ENCODE measurements around the gene TRABD. TPM values are rescaled to one million over a fixed set of nuclear protein-coding genes. Genes with fewer than 3 reads are reported as not detected.

The TRABD gene
- total RNA-seq, 4 donors from 2014 or later, result 39.3 to 55.1 (median 45.8) TPM

DNA sequence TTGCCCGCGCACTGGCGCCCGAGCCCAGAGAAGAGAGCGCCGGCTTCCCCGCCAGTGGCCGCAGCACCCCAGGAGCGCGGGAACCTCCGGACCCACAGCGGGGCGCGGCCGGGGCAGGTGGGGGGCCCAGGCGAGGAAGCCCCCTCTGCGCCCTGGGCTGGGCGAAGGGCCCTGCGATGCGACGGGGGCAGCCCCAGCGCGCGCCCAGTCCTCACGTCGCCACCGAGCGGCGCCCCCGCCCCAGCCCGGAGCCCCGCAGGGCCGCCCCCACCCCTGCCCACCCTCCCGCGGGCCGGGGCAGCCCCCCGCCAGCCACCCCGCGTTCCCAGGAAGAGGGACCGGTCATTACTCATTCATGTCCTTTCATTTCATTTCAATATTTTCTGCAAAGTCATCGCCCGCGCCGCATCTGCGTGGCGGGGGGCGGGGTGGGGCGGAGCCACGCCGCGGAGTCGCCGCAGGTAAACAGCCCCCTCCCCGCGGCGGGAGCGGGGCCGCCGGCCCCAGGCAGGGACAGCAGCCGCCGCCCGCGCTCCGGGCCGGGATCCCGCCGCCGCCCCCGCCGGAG is 15.9 kb upstream of the TRABD start:
- Histone ChIP-seq H3K27ac (peak overlapping the region in 3 of 4 donors; percentile 30 to 54 (median 44)), H3K9me3 (no peaks in the 10 kb centered on the region), H3K27me3 (peaks cover 0 to 65% (median 2%) of the 10 kb centered on the region in 4 donors), H3K4me3 (peak overlapping the region; percentile 47 to 84 (median 57)), H3K36me3 (no peaks in the 10 kb centered on the region), H3K4me1 (peaks cover 3 to 28% (median 23%) of the 10 kb centered on the region in 3 donors)
- no peak for DNase-seq
- TF ChIP-seq POLR2A (IDR thresholded peaks at IDR 0.05), result no peak
- TF ChIP-seq, protein P1, sequence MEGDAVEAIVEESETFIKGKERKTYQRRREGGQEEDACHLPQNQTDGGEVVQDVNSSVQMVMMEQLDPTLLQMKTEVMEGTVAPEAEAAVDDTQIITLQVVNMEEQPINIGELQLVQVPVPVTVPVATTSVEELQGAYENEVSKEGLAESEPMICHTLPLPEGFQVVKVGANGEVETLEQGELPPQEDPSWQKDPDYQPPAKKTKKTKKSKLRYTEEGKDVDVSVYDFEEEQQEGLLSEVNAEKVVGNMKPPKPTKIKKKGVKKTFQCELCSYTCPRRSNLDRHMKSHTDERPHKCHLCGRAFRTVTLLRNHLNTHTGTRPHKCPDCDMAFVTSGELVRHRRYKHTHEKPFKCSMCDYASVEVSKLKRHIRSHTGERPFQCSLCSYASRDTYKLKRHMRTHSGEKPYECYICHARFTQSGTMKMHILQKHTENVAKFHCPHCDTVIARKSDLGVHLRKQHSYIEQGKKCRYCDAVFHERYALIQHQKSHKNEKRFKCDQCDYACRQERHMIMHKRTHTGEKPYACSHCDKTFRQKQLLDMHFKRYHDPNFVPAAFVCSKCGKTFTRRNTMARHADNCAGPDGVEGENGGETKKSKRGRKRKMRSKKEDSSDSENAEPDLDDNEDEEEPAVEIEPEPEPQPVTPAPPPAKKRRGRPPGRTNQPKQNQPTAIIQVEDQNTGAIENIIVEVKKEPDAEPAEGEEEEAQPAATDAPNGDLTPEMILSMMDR (IDR thresholded peaks at IDR 0.05), result no peak
- WGBS, 2 donors, result no CpG with 5 or more reads among the region's 70 CpGs
- intact Hi-C loops (cut with DNase I), result no loop called here

DNA sequence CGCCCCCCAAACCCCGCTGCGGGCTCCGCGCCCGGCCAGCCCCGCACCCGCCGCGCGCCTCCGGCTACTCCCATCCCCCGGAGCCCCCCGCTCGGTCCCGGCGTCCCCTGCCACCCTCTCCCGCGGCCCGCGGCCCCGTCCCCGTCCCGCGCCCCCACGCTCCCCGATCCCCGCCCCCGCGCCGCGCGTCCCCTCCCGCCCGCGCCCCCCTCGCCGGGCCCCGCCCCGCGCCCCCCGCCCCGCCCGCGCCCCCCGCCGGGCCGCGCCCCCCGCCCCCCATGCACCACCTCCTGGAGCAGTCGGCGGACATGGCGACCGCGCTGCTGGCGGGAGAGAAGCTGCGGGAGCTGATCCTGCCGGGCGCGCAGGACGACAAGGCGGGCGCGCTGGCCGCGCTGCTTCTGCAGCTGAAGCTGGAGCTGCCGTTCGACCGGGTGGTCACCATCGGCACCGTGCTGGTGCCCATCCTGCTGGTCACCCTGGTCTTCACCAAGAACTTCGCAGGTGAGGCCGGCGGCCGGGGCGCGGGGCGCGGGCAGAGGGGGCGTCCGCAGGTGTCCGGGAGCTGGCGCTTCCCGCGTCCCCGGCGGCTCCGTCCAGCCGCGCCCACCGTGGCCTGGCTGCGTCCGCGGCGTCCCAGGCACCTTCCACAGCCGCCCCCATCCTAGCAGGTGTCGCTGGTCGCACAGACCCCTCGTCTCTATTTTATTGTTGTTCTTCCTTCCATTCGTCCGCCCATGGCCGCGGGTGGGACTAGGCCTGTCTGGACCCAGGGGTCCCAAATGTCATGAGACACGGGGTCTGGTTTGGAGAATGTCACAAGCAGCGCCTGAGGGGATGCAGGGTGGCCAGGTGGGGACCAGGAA is 15.0 kb upstream of the TRABD start, which contains the start of gene PANX2:
TSS of gene PANX2 (plus strand) at position 279 of the 866 bp plus-strand sequence. CDS start at position 279, 0 bp downstream.
- H3K36me3 ChIP-seq, result no peaks in the 10 kb centered on the region
- peak within 1 kb of the TSS in 3 of 4 donors; percentile 30 to 54 (median 44) for H3K27ac ChIP-seq
- H3K4me1 ChIP-seq, result peaks cover 3 to 28% (median 23%) of the 10 kb centered on the region in 3 donors
- no peak for DNase-seq
- no peaks in the 10 kb centered on the region for H3K9me3 ChIP-seq
- H3K4me3 ChIP-seq, result peak within 1 kb of the TSS; percentile 47 to 84 (median 57)
- TF ChIP-seq, protein P1 (IDR thresholded peaks at IDR 0.05), result no peak
- no peak for TF ChIP-seq POLR2A (IDR thresholded peaks at IDR 0.05)
- WGBS, 2 donors, result 0 to 20% methylated on average over 2 to 18 of the region's 105 CpGs
- peaks cover 0 to 65% (median 2%) of the 10 kb centered on the region in 4 donors for H3K27me3 ChIP-seq
- intact Hi-C loops (cut with DNase I), result no loop called here

DNA sequence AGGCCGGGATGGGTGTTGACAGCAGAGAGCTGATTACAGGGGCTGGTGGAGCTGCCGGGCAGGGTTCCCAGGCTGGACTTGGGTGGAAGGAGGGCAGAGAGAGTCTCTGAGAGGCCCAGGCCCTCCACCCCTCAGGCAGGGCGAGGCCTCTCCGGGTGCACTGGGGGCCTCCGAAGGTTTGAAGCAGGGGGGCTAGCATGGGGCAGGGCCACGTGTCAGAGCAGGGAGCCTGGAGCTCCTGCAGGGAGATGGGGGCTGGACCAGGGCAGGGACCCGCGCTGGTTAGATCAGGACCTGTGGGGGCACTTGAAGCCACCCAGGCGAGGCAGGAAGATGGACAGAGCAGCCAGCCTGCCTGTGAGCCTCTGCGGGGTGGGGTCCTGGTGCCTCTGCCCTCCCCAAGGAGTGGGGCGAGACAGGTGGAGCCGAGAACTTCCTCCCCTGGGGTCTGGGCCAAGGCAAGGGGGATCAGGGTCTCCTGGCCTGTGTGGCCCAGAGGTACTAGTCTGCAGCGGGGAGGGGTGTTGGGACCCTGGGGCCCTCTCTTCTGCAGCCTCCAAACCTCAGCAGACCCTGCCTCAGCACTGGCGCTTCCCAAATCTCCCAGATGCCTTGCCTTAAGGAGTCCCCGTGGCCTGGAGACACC is 14.3 kb upstream of the TRABD start:
- intact Hi-C loops (cut with DNase I), result no loop called here
- H3K36me3 ChIP-seq, result no peaks in the 10 kb centered on the region
- WGBS, 2 donors, result 34 to 84% methylated on average over 4 to 6 of the region's 15 CpGs
- H3K27ac ChIP-seq, result no peak overlapping the region
- H3K9me3 ChIP-seq, result no peaks in the 10 kb centered on the region
- H3K4me1 ChIP-seq, result peaks cover 3 to 28% (median 23%) of the 10 kb centered on the region in 3 donors
- H3K4me3 ChIP-seq, result peak overlapping the region; percentile 30 to 84 (median 57)
- no peak for DNase-seq
- TF ChIP-seq, protein P1 (IDR thresholded peaks at IDR 0.05), result no peak
- peaks cover 0 to 68% (median 2%) of the 10 kb centered on the region in 4 donors for H3K27me3 ChIP-seq

DNA sequence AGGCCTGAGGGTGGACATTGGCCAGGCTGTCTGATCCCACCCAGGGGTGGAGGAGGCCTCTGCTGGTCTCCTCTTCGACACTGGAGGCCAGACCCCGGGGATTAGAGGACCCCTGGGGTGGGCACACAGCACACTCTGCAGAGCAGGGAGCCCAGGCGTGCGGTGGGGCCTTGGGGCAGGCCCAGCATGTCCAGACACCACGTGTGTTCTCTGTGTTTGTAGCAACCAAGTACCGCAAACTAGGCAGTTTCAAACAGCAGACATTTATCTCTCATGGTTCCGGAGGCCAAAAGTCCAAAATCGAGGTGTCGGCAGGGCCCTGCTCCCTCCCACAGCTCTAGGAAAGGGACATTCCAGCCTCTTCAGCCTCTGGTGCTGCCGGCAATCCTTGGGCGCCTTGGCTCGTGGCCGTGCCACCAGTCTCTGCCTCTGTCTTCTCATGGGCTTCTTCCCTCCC is 13.7 kb upstream of the TRABD start:
- no peaks in the 10 kb centered on the region for H3K9me3 ChIP-seq
- H3K4me3 ChIP-seq, result no peak overlapping the region
- 55 to 61% methylated on average over 8 to 9 of the region's 13 CpGs for WGBS, 2 donors
- no peaks in the 10 kb centered on the region for H3K36me3 ChIP-seq
- H3K27ac ChIP-seq, result no peak overlapping the region
- no peak for DNase-seq
- intact Hi-C loops (cut with DNase I), result no loop called here
- no peak for TF ChIP-seq POLR2A (IDR thresholded peaks at IDR 0.05)
- TF ChIP-seq, protein P1 (IDR thresholded peaks at IDR 0.05), result no peak
- H3K4me1 ChIP-seq, result peaks cover 3 to 28% (median 23%) of the 10 kb centered on the region in 3 donors
- H3K27me3 ChIP-seq, result peaks cover 0 to 73% (median 2%) of the 10 kb centered on the region in 4 donors

All from esophagus squamous epithelium (tissue), 5 donors.